GM19452 (cell line): ENCODE data around the gene HIVEP3.

Experiments
- ATAC-seq: cut with Tn5 transposase; IDR thresholded peaks from one replicate; pipeline ENCODE4 v1.9.1; 2021; ENCODE audit not compliant: unreplicated experiment

Gene HIVEP3

GRCh38 chr1:41766041-41766440, 152.7 kb downstream of the HIVEP3 start:
- no peak for ATAC-seq

DNA sequence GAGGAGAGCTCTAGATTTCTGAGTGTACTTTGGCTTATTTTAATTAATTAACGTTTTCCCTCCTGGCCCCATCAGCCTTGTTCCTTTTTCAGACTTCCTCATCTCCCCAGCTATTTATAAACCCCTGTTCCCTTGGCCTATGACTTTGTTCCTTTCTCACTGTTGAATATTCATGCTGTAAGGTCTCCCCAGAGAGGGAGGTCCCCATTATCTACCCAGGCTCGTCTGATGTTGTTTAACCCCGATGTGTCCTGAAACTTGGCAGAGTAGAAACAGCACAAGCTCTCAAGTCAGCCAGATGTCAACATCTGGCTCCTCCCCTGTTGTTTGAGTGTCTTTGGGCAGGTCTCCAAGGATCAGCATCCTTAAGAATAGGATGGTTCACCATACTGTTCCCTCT, 153.6 kb downstream of the HIVEP3 start:
- ATAC-seq, result no peak

DNA sequence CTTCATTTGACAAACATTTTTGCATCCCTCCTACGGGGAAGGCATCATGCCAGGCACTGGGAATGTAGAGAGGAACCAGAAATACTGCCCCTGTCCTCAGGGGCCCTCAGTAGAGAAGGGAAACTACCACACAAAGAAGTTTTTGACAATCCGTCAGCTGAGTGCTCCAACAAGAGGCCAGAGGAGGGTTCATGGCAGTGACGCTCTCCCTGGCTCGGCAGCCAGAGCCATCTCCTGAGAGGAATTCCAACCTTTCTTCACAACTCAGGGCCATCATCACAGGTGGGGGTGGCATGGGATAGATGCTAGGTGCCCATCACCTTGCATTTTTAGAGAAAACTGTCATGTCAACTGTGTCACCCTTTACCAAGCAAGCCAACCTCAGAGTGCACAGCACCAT, 154.1 kb downstream of the HIVEP3 start:
- no peak for ATAC-seq

DNA sequence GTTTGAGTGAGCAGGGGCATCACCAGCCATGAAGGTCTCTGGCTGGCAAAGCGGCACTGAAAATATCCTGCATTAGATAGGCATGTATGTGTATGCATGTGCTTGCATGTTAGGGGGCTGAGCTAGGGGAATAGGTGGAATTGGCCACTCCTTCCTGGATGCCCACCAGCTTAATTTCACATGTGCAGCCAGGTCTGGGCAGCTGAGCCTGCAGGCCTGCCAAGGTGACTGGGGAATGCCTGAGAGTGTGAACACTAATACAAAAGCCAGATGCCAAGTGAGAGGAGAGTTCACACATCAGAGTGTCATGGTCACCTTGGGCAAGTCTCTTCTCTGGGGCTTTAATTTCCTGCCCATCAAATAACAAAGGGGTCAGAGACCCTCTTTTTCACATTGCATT, 155.9 kb downstream of the HIVEP3 start:
- no peak for ATAC-seq

GRCh38 chr1:41762251-41762650, 156.5 kb downstream of the HIVEP3 start:
- no peak for ATAC-seq

DNA sequence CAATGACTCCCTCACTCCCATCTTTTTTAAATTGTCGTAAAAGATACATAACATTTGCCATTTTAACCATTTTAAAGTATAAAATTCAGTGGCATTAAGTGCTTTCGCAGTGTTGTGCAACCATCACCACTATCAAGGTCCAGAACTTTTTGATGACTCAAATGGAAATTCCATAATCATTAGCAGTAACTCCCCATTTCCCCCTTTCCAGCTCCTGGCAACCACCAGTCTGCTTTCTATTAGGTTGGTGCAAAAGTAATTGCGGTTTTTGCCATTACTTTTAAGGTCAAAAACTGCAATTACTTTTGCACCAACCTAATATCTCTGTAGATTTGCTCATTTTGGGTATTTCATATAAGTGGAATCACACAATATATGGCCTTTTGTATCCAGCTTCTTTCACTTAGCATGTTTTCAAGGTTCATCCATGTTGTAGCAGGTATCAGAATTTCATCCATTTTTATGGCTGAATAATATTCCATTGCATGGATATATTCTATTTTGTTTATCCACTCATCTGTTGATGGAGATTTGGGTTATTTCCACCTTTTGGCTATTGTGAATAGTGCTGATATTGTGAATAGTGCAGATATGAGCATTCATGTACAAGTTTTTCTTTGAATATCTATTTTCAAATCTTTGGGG, 159.7 kb downstream of the HIVEP3 start:
- no peak for ATAC-seq

GRCh38 chr1:41758500-41758899, 160.2 kb downstream of the HIVEP3 start:
- no peak for ATAC-seq

DNA sequence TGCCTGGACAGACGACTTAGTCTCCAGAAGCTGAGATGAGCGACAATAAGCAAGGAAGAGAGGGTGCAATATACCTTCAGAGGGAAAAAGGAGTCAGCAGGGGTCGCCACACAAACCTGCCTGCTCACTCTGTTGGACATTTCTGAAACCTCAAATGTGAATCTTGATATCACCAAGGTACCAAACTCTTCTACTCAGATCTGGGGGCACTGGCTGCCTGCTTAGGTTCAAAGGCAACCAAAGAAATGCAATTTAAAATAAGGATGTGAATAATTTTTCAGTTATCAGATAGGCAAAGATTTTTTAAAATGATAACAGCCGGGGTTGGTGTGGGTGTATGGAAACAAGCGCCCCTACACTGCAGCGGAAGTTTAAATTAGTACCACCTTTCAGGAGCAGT, 164.2 kb downstream of the HIVEP3 start:
- ATAC-seq, result no peak

DNA sequence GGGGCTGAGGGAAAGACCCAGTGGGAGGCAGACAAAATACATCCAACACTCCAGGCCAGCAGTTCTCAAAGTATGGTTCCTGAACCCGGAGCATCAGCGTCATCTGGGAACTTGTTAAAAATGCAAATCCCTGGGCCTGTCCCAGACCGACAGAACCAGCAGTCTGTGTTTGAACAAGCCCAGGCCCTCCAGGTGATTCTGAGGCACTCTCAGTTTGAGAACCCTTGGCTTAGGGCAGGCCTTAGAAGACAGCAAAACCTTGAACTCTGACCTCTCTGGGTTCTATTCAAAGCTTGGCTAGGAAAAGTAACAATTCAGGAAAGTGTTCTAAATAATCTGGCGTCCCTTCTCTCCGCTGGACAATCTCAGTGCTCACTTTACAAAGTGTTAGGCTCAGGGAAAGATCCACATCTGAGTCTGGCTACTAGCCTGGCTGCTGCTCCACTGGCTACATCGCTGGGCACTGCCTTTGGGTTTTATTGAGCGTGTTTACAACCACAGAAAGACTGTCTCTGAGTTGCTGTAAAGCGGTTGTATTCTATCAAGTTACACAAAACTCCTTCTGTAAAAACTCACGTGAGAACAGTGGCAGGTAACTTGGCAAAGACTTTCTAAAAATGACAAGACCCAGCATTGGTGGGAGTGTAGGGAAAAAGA, 166.1 kb downstream of the HIVEP3 start:
- ATAC-seq, result no peak

GRCh38 chr1:41751804-41752513, 166.8 kb downstream of the HIVEP3 start:
- peak; percentile 54 for ATAC-seq

DNA sequence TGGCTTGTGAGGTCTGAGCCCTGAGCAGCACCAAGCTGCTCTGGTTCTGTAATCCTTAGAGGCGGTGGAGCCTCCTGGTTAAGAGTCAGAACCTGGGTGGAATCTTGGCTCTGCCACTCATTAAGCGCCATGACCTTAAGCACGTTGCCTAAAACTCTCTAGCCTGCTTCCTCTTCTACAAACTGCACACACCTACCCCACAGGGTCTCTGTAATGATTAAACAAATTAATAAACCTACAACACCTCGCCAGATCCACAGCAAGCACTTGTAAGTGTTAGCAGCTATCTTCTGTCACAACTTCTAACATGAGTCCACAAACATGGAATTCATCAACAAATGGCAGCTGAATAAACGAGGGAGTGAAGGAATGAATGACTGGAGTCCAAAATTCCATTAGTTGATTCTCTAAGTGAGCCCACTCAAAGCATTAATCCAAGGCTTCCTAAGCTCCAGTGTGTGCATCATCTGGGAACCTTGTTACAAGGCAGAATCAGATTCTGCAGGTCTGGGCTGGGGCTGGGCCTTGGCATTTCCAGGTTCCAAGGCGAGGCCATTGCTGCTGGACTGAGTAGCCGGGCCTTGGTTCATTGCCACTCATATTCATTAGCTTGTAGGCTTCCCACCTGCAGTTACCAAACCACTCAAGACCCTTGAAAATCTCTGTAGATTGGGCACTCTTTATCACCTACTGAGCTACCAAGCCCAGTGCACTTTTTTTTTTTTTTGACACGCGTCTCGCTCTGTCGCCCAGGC, 168.6 kb downstream of the HIVEP3 start:
- ATAC-seq, result no peak

DNA sequence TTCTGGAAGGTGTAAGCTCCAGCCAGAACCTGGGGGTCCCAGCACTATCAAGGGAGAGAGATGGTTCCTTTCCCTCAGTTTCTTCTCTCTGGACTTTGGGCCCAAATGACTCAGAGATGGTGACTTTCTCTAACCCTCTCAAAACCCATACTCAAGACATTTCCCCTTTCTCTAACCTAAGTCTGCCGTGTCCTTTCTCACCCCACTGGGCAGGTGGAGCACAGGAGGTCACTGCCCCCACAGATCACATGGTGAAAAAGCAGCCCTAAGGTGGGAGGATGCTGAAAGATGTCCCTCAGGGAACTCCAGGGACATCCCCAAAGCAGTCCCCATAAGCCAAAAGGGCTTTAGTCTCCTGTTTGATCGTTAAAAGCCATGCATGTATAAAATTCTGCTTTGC, 173.7 kb downstream of the HIVEP3 start:
- ATAC-seq, result no peak

- ATAC-seq, result no peak
These were observed 175.4 kb downstream of the HIVEP3 start for GRCh38 chr1:41743366-41743765.

DNA sequence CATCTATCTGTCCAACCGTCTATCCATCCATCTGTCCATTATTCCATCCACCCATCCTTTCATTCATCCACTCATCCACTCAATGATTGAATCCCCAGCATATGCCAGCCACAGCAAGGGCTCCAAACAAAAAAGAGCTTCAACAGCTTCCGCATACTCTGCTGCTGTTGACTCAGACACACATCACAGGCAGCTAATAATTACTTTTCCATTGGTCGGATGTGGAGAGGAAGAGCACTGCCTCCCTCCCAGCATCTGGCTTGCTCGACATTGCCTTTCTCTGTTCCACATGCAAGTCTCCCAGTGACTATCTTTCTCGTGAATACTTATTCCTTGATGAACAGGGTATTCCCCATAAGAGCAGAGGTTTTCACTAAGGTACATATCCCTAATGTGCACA, 176.5 kb downstream of the HIVEP3 start:
- ATAC-seq, result no peak

- no peak for ATAC-seq
These were observed 177.5 kb downstream of the HIVEP3 start for GRCh38 chr1:41741244-41741643.

- no peak for ATAC-seq
These were observed 178.0 kb downstream of the HIVEP3 start for GRCh38 chr1:41740630-41741239.

GRCh38 chr1:41740058-41740457, 178.7 kb downstream of the HIVEP3 start:
- ATAC-seq, result no peak

- peak; percentile 62 for ATAC-seq
These were observed 179.4 kb downstream of the HIVEP3 start for GRCh38 chr1:41739061-41739955.

DNA sequence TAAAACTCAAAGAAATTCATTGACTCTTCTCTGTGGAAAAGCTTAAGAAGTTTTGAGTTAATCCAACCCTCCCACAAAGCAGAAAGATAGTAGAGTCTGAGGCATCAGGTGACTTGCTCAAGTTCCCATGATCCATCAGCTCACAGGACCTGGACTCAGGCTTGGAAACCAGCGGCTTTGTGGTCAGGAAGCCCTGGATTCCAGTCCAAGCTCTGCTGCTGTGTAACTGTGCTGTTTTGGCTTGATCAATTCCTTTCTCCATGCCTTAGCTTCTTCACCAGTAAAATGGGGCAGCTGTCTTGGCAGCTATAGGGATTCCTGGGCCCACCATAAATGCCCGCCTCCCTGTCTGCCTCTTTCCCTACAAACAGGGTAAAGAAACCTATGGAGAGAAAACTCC, 180.2 kb downstream of the HIVEP3 start:
- no peak for ATAC-seq

DNA sequence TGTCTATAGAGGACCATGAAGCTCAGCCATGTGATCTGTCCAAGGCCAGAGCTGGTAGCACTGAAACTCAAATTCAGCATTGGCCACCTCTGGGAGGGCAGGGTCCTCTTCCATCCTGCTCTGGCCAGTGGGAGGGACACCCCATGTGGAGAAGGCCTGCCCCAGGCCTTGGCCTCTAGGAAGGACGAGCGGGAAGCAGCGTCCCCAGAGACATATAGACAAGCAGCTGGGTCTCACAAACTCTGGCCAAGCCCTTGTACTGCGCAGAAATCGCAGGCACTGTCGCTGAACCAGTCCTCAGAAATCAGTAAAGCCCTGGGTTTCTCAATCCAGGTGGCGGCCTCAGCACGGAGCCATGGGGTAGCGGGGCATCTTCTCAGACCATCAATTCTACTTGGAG, 180.7 kb downstream of the HIVEP3 start:
- no peak for ATAC-seq
